A673 (cell line): ENCODE measurements around the gene CASQ2. TPM values are rescaled to one million over a fixed set of nuclear protein-coding genes. Genes with fewer than 3 reads are reported as not detected.
A peak's percentile ranks its signal among the peaks of the same experiment; 100 is the strongest.

Source experiments
- BruUV-seq: library from RNA; stranded (reverse); fragments of 400-500 nt; replicated peaks from 2 replicates; lab custom pipeline; 2021; lab: Mats Ljungman, UMichigan
- CTCF ChIA-PET: fragments of 300-600 bp; sonication (Branson Sonifier 250); formaldehyde crosslinking; loops from one replicate; lab custom pipeline; 2022; ENCODE audit warnings: antibody characterized with exemption; lab: Charles Lee
- POLR2A ChIA-PET: fragments of 300-600 bp; sonication (Branson Sonifier 250); formaldehyde crosslinking; loops from one replicate; lab custom pipeline; 2022; ENCODE audit warnings: antibody characterized with exemption; ENCODE audit not compliant: low non-redundant PET; lab: Charles Lee
- DNase-seq: peaks from one replicate; pipeline ENCODE4 v3.0.0-alpha.2; 2015; ENCODE audit warnings: low spot score
- H3K27ac ChIP-seq: fragments of 200-600 bp; sonication (generic); 2 replicates; pipeline ENCODE4 v1.5.1; 2016; ENCODE audit warnings: mixed run types, low read depth, mild to moderate bottlenecking, mixed read lengths, antibody characterized with exemption, low read length; ENCODE audit not compliant: poor library complexity, severe bottlenecking
- H3K27me3 ChIP-seq: fragments of 200-600 bp; sonication (generic); replicated peaks from 2 replicates; pipeline ENCODE4 v1.6.1; 2017; ENCODE audit warnings: mixed run types, low read depth, mild to moderate bottlenecking, mixed read lengths, antibody characterized with exemption, low read length; ENCODE audit not compliant: insufficient read depth, poor library complexity
- H3K36me3 ChIP-seq: fragments of 200-600 bp; sonication (generic); 2 replicates; pipeline ENCODE4 v1.6.1; 2016; ENCODE audit warnings: mixed run types, mild to moderate bottlenecking, mixed read lengths, antibody characterized with exemption, low read length; ENCODE audit not compliant: insufficient read depth, poor library complexity, severe bottlenecking
- H3K4me1 ChIP-seq: fragments of 200-600 bp; sonication (generic); 2 replicates; pipeline ENCODE4 v1.6.1; 2017; ENCODE audit warnings: mixed run types, mild to moderate bottlenecking, mixed read lengths, antibody characterized with exemption, low read length; ENCODE audit not compliant: insufficient read depth, poor library complexity, severe bottlenecking
- H3K4me3 ChIP-seq: fragments of 200-600 bp; sonication (generic); 2 replicates; pipeline ENCODE4 v1.5.1; 2016; ENCODE audit warnings: low read depth, mixed run types, mild to moderate bottlenecking, mixed read lengths, low read length; ENCODE audit not compliant: poor library complexity, severe bottlenecking
- H3K9me3 ChIP-seq: fragments of 200-600 bp; sonication (generic); 2 replicates; pipeline ENCODE4 v1.6.1; 2016; ENCODE audit warnings: mixed run types, low read depth, mild to moderate bottlenecking, mixed read lengths, antibody characterized with exemption, low read length; ENCODE audit not compliant: poor library complexity, severe bottlenecking
- EZH2 ChIP-seq: fragments of 200-600 bp; sonication (generic); IDR thresholded peaks from 2 replicates; pipeline ENCODE4 v1.6.1; 2017; ENCODE audit warnings: borderline replicate concordance, low read depth, mild to moderate bottlenecking, mixed read lengths, antibody characterized with exemption, low read length; ENCODE audit not compliant: poor library complexity, severe bottlenecking
- intact Hi-C: fragments of 100-400 bp; cut with micrococcal nuclease; formaldehyde crosslinking; loops from one replicate; pipeline ENCODE4 v1.10.0; 2022; ENCODE audit not compliant: unreplicated experiment
- total RNA-seq: library from RNA; stranded (reverse); gene quantifications from 2 replicates; pipeline ENCODE4 v1.2.3, GENCODE V29; 2021
- TF ChIP-seq, protein P1 (sequence below): fragments of 300-800, 200-600 bp; sonication (generic); conservative IDR thresholded peaks from 2 replicates; pipeline ENCODE4 v1.5.1; 2017; ENCODE audit warnings: low read depth, mild to moderate bottlenecking, antibody characterized with exemption, low read length, moderate library complexity, mixed read lengths

Gene CASQ2
- total RNA-seq, 1 experiment from 2014 or later = 0.52 TPM

DNA sequence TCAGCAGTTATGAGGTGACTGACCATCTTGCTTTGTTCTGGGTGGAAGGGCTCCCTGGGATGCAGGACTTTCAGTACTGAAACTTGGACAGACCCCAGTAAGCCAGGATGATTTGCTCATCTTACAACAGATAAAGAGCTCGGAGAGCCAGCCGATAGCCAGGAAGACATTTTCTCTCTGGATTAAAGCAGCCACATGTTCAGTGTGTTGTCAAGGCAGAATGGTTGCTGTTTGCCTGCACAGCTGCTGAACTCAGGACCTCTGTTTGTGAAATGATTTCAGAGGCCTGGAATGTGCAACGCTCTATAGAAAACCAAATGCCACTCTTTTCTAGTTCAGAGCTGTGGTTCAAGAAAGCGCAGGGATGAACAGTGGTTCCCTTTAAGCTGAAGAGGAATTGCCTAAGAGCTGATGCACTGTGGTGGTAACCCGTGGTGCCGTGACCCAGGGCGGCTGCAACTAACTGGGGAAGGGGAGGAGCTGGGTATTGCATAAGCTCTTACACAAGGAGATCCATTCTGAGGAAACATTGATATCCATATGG, 40.7 kb downstream of the CASQ2 start:
- TF ChIP-seq EZH2 = no peak
- TF ChIP-seq, protein P1, sequence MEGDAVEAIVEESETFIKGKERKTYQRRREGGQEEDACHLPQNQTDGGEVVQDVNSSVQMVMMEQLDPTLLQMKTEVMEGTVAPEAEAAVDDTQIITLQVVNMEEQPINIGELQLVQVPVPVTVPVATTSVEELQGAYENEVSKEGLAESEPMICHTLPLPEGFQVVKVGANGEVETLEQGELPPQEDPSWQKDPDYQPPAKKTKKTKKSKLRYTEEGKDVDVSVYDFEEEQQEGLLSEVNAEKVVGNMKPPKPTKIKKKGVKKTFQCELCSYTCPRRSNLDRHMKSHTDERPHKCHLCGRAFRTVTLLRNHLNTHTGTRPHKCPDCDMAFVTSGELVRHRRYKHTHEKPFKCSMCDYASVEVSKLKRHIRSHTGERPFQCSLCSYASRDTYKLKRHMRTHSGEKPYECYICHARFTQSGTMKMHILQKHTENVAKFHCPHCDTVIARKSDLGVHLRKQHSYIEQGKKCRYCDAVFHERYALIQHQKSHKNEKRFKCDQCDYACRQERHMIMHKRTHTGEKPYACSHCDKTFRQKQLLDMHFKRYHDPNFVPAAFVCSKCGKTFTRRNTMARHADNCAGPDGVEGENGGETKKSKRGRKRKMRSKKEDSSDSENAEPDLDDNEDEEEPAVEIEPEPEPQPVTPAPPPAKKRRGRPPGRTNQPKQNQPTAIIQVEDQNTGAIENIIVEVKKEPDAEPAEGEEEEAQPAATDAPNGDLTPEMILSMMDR = no peak
- Histone ChIP-seq H3K27ac (no peak overlapping the region), H3K36me3 (no peaks in the 10 kb centered on the region), H3K9me3 (no peaks in the 10 kb centered on the region), H3K4me1 (no peaks in the 10 kb centered on the region), H3K4me3 (no peak overlapping the region), H3K27me3 (no peaks in the 10 kb centered on the region)
- ChIA-PET CTCF (no interaction called here), POLR2A (interaction anchor here (0.7 kb wide), 1 partner anchor 105 kb away, joined by 6 read pairs; no protein-coding TSS in a partner anchor)
- intact Hi-C loops = no loop called here
- DNase-seq = peak; percentile 10
- BruUV-seq = no TSS peak

DNA sequence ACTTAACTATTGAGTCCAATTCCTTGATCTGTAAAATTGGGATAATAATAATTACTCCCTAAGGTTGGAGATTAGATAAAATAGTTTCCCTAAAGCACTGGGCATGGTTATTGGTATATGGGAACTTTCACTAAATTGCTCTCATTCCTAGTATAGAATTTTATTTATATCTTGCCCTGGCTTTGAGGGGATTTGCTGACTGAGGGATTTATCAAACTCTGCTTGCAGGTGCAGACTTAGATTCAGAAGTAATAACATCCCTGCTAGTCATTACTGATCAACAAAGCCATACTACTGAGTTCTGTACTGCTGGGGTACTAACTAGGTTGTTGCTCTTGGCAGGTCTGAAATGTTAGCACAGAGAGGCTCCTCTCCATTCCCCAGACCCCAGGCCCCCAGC, 41.9 kb downstream of the CASQ2 start:
- intact Hi-C loops = no loop called here
- no peak for DNase-seq
- H3K27me3 ChIP-seq = no peaks in the 10 kb centered on the region
- no TSS peak for BruUV-seq
- CTCF ChIA-PET = no interaction called here
- no peaks in the 10 kb centered on the region for H3K9me3 ChIP-seq
- H3K27ac ChIP-seq = no peak overlapping the region
- H3K4me1 ChIP-seq = no peaks in the 10 kb centered on the region
- no peaks in the 10 kb centered on the region for H3K36me3 ChIP-seq
- POLR2A ChIA-PET = no interaction called here
- TF ChIP-seq, protein P1 = no peak
- no peak for TF ChIP-seq EZH2
- H3K4me3 ChIP-seq = no peak overlapping the region

DNA sequence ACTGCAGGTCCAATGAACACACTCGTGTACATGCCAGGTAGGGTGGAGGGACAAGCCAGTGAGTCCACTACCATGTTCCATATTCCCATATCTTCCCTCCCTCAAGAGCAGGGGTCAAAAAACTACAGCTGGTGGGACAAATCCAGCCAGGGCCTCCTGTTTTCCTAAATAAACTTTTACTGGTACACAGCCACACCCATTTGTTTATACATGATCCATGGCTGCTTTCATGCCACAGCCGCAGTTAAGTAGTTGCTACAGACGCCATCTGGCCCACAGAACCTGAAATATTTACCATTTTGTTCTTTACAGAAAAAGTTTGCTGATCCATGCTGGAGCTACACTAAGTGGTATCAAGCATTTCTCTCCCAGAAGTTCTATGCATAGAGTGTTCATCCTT, 42.4 kb downstream of the CASQ2 start:
- H3K27me3 ChIP-seq = no peaks in the 10 kb centered on the region
- TF ChIP-seq EZH2 = no peak
- TF ChIP-seq, protein P1 = no peak
- no TSS peak for BruUV-seq
- POLR2A ChIA-PET = no interaction called here
- H3K27ac ChIP-seq = no peak overlapping the region
- H3K9me3 ChIP-seq = no peaks in the 10 kb centered on the region
- H3K36me3 ChIP-seq = no peaks in the 10 kb centered on the region
- H3K4me1 ChIP-seq = no peaks in the 10 kb centered on the region
- intact Hi-C loops = no loop called here
- CTCF ChIA-PET = no interaction called here
- H3K4me3 ChIP-seq = no peak overlapping the region
- no peak for DNase-seq
